HK-2 (cell line): Measurements from ENCODE around the gene CSF2RB.

Experiments used
- DNase-seq: peaks from one replicate; pipeline ENCODE4 v3.0.0-alpha.2; 2018; ENCODE audit not compliant: unreplicated experiment

Gene CSF2RB

GRCh38 chr22:36891646-36892045, 21.8 kb upstream of the CSF2RB start:
- no peak for DNase-seq

DNA sequence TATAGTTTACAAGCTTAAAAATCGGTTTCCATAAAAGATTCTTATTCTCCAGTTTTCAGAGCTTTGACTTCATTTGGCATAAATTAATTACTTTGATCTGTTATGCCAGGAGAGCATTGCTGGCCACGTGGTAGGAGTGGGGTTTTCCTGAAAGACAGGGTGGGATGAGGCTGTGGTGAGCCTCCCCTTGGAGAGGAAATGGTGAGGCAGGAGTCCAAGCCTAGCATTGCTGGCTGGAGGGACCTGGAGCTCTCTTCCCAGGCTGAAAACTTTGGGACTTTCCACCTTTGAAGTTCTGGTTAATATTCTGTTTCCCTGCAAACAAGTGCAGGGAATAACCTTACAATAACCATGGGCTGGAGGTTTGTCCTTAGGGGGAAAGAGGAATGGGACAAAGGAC, 21.1 kb upstream of the CSF2RB start:
- DNase-seq, result no peak

- DNase-seq, result no peak
These were observed 20.2 kb upstream of the CSF2RB start for GRCh38 chr22:36893262-36893661.

DNA sequence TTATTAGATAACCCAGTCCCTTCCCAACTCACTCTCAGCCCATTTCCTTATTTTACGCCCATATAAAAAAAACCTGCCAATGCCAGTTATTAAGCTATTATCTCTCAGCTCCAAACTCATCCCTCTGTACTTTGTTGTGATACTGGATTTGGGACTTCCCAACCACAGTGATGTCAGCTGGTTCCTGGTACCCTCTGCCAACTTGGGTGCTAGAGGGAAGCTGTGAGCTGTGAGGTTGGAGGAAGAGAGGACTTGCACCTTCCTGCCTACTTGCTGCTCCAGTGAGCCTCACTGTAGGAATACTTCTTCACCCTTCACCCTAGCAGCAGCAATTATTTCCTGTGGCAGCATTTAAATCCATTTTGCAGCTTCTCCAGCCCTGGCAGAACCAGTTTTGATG, 19.2 kb upstream of the CSF2RB start:
- no peak for DNase-seq

GRCh38 chr22:36897611-36898010, 15.8 kb upstream of the CSF2RB start:
- no peak for DNase-seq

DNA sequence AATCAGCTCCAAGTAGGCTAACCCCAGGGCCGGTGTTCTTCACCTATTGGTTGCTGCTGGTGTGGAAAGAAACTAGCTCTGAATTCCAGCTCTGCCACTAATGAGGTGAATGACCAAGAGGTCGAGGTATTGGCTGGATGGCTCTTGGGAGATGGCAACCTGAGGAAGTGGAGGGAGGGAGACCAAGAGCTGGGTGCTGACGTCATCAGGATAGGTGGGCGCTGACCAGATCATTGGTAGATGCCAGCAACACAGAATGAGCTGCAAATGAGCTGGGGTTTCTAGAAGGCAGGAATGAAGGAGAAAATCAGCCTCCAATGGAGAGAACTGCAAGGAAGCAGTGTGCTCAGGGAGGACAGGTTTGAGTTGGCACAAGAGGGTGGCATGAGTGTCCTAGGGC, 14.7 kb upstream of the CSF2RB start:
- no peak for DNase-seq

GRCh38 chr22:36899498-36899897, 13.9 kb upstream of the CSF2RB start:
- DNase-seq, result no peak

DNA sequence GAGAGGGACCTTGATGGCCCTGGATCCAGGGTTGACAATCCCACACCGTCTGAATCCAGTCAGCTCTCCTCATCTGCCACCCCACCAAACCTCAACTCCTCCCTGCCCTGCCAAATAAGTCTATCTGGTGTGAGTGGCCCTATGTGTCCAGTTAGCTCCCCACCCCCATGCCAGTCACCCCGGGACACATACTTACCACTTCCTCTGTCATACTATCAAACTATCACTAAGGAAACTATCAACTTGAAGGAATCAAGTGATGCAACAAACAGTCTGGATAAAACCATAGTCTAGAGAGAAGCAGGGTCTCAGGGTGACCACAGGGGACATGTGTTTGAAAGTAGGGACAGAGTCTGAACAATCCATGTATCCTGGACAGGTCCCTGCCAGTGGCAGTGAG, 13.2 kb upstream of the CSF2RB start:
- DNase-seq, result no peak

GRCh38 chr22:36900880-36901279, 12.5 kb upstream of the CSF2RB start:
- no peak for DNase-seq

GRCh38 chr22:36901411-36902142, 11.9 kb upstream of the CSF2RB start:
- no peak for DNase-seq

DNA sequence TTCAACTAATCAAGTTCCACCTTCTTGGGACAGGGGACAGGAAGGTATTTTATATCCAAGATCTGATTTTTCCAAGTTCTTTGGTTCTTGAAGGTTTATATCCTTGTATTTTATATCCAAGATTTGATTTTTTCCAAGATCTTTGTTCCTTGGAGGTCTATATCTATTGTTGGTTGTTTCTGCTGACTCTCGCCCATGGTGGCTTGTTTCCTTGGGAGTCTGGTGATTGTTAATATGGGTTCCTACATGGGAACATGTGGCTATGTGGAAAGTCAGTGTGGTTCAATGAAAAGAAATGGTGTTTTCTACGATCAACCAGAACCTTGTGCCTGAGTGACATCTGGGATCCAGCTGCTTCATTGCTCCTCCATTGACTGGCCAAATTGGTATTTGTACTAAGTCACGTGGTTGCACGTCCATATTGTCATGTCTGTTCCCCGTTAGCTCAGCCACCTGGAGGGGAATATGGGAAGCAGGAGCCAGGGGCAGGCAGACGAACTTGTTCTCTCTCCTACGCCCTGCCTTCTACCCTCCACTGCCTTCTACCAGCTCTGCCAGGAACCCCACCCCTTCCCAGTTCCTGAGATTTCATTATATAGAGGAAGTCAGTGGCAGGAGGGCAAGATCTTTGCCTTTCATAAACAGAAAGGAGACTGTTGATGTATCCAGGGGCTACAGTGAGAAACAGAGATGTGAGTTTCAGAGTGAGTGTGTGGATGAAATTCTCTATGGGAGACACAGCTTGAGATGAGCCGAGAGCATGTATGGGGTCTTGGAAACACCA, 11.1 kb upstream of the CSF2RB start:
- no peak for DNase-seq

- DNase-seq, result no peak
These were observed 9.1 kb upstream of the CSF2RB start for GRCh38 chr22:36904260-36904880.

DNA sequence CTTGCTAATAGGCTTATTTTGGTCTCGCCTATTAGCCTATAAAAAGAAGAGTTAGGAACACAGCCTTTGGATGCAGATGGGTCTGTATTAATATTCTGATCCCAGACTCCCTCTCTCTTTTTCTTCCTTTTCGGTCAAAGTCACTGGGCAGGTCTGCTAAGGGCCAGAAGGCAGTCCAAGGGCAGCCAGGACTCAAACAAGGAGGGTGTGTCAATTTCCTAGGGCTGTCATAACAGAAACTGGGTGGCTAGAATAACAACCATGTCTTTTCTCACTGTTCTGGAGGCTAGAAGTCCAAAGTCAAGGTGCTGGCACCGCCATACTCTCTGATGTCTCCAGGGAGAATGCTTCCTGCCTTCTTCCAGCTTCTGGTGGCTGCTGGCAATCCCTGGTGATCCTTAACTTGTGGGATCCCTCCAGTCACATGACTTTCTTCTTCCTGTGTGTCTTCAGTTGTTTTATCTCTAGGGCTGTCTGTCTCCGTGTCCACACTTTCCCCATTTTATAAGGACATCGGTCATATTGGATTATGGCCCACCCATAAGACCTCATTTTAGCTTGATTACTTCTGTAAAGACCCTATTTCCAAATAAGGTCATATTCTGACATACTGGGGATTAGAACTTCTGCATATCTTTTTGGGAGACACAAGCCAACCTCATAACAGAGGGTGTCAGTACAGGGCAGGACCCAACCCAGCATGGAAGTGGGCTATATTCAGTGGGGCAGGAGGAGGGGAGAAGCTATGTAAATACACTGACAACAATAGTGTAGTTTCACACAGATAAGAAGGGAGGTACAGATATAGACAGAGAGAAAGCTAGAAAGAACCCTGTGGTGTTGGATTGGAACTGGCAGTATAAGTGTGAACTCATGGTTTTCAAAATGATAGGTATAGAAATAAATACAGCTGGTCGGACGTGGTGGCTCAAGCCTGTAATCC, 5.9 kb upstream of the CSF2RB start:
- DNase-seq, result no peak

DNA sequence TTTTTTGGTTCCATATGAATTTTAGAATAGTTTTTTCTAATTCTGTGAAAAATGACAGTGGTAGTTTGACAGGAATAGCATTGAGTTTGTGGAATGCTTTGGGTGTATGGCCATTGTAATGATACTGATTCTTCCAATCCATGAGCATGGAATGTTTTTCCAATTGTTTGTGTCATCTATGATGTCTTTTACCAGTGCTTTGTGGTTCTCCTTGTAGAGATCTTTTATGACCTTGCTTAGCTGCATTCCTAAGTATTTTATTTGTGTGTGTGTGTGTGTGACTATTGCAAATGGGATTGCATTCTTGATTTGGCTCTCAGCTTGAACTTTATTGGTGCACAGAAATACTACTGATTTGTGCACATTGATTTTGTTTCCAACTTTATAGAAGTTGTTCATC, 3.0 kb upstream of the CSF2RB start:
- DNase-seq, result no peak

- DNase-seq, result no peak
These were observed 1.4 kb upstream of the CSF2RB start for GRCh38 chr22:36911887-36912661.

- no peak for DNase-seq
These were observed 568 bp upstream of the CSF2RB start for GRCh38 chr22:36912694-36913426.

DNA sequence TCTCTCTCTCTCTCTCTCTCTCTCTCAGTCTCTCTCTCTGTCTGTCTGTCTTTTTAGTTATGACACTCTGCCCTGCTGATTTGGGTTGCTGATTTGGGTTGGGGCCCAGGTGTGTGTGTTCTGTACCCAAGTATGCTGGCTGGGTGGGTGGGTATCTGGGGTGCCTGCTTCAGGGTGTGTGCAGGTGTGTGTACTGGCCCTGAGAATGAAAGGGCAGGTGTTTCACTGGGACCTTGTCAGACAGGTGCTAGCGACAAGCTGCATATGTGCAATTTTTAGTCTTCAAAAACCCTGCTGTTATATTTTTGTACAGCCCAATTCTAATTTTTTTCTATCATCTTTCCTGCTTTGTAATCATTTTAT, 943 bp downstream of the CSF2RB start:
- no peak for DNase-seq

- DNase-seq, result no peak
These were observed 2.6 kb downstream of the CSF2RB start for GRCh38 chr22:36916034-36916433.

DNA sequence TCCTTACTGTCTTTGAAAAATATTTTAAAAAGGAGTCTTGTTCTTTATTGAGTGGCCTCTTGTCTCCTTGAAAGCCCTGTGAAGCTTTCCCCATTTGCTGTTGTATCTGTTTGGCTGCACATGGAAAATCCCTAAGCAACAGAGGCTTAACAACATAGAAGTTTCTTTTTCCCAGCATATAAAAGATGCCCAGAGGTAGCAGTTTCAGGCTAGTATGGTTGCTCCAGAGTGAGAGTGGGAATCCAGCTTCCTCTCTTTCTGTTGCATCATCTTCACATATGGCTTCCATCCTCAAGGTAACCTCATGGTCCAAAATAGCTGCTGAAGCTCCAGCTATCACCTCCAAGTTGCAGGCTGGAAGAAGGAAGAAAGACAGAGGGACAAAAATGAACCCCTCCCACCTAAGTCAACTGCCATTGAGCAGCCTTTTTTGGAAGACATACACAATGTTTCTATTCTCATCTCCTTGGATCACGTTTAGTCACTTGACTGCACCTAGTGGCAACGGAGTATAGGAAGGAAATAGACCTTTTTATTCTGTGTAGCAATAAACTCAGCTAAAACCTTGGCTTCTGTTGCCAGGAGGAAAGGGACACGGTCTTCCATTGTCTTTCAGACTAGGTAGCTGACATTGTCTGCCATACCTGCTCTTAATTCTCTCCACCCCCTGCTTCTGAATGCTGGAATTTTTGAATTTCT, 5.3 kb downstream of the CSF2RB start:
- no peak for DNase-seq
